NCI-H1092 (cell line): ENCODE measurements around the gene SLC11A2.
"Not testable (repeated sequence)": the region's sequence is repeated elsewhere in the genome, so short reads cannot be mapped to it uniquely, and the experiment has no call there.

ENCODE experiments used
- DNase-seq: peaks from one replicate; lab custom pipeline; 2025; lab: John Stamatoyannopoulos, UW

Gene SLC11A2

GRCh38 chr12:50947933-50948626 is 78.1 kb downstream of the SLC11A2 start:
- no peak for DNase-seq

GRCh38 chr12:50937653-50938052 is 88.5 kb downstream of the SLC11A2 start:
- no peak for DNase-seq

DNA sequence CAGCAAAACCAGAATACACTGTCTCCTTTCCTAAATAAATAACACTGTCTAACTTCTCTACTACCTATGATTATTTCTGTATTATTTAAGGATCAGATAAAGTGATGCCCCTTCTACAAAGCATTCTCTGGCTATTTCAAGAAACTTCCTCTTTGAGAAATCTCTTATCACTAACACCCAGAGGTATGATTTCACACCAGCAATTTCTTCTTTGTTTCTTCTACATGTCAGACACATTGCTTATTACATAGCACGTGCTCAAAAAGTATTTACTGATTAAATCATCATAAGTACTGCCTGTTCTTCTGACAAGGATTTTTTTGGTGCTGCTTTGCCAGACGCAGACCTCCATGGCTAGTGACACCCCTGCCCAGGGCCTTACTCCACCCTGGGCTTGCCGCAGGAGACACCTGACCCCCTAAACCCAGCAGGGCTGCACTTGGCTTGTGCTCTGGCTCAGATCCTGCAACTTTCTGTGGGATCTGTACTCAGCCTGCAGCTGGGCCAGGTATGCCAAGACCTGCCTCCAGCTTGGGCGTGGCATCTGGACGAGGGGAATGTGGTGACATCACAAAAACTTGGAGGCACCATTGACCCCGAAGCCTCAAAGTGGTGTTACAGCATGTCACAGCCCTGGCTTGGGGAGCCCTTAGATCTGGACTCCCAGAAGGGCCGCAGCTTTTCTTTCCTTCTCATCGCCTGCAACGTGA is 89.2 kb downstream of the SLC11A2 start:
- no peak for DNase-seq

GRCh38 chr12:50934981-50935807 is 91.0 kb downstream of the SLC11A2 start:
- no peak for DNase-seq

DNA sequence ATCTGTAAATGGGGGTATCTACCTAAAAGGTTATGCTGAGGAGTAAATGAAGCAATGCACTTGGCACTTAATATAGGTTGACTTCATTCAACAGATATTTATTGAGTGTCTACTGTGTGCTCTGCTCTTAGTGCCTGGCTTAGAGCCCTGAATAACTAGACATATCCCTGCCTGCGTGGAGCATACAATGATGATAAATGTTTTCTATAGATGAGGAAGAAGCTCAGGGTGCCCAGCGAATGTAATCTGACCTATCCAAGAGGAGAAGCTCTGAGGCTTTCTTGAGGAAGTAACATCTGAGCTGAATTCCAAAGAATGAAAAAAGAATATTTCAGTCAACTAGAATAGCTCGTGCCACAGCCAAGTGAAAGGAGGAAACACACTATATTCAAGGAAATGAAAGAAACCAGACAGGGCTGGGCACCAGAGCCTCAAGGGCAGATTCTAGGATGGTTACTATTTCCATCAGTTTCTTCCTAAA is 91.8 kb downstream of the SLC11A2 start:
- no peak for DNase-seq

GRCh38 chr12:50933459-50934124 is 92.6 kb downstream of the SLC11A2 start:
- no peak for DNase-seq

GRCh38 chr12:50932787-50933280 is 93.3 kb downstream of the SLC11A2 start:
- DNase-seq, result no peak

DNA sequence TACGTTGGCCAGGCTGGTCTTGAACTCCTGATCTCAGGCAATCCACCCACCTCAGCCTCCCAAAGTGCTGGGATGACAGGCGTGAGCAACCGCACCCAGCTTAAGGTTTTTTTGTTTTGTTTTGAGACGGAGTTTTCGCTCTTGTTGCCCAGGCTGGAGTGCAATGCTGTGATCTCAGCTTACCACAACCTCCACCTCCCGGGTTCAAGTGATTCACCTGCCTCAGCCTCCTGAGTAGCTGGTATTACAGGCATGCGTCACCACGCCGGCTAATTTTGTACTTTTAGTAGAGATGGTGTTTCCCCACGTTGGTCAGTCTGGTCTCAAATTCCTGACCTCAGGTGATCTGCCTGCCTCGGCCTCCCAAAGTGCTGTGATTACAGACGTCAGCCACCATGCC is 95.7 kb downstream of the SLC11A2 start:
- DNase-seq, result not testable (repeated sequence)

DNA sequence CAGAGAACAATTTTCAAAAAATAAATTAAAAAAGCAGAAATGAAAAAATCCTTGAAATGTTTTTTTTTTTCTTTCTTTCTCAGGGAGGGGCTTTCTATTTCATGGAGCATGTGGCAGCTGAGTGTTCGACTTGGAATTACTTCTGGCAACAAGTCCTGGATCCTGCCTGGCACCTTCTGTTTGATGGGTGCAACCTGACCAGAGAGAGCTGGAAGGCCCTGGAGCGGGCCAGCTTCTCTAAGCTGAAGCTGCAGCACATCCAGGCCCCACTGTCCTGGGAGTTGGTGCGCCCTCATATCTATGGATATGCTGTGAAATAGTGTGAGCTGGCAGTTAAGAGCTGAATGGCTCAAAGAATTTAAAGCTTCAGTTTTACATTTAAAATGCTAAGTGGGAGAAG is 96.4 kb downstream of the SLC11A2 start:
- no peak for DNase-seq
